Keratinocyte (primary cell): ENCODE data around the gene REPS1. TPM values are rescaled to one million over a fixed set of nuclear protein-coding genes. Genes with fewer than 3 reads are reported as not detected.

ENCODE experiments used
- DNase-seq: peaks from one replicate; pipeline ENCODE4 v3.0.0-alpha.2; 2011; ENCODE audit warnings: low read depth, missing footprints, low spot score
- FAIRE-seq: peaks from 2 replicates; lab custom pipeline; 2011; peaks lifted over from hg19 to GRCh38; lab: Jason Lieb, UNC
- H2AFZ ChIP-seq: 2 replicates; pipeline ENCODE4 v1.6.0; 2012; ENCODE audit warnings: low read length, control low read depth, inconsistent platforms; ENCODE audit not compliant: control insufficient read depth
- H3K27ac ChIP-seq: 2 replicates; pipeline ENCODE4 v1.5.1; 2011; ENCODE audit warnings: low read length; ENCODE audit not compliant: control insufficient read depth, insufficient read depth
- H3K27me3 ChIP-seq: 3 replicates; pipeline ENCODE4 v1.6.0; 2011; ENCODE audit warnings: low read length; ENCODE audit not compliant: control insufficient read depth, insufficient read depth; ENCODE audit errors: extremely low read depth
- H3K36me3 ChIP-seq, 2 experiments: 2 replicates in 1 of 2; 3 replicates in 1 of 2; pipeline ENCODE4 v1.5.1; 2011; ENCODE audit warnings: low read length in 2 of 2, mild to moderate bottlenecking in 1 of 2; ENCODE audit not compliant: control insufficient read depth in 2 of 2, insufficient read depth in 2 of 2; ENCODE audit errors: extremely low read depth in 1 of 2
- H3K4me1 ChIP-seq: 3 replicates; pipeline ENCODE4 v1.5.1; 2011; ENCODE audit warnings: low read length; ENCODE audit not compliant: control insufficient read depth, insufficient read depth; ENCODE audit errors: extremely low read depth
- H3K4me2 ChIP-seq: 3 replicates; pipeline ENCODE4 v1.6.0; 2011; ENCODE audit warnings: low read depth, low read length; ENCODE audit not compliant: control insufficient read depth, insufficient read depth; ENCODE audit errors: extremely low read depth
- H3K4me3 ChIP-seq, 3 experiments: fragments of 200-600 bp in 1 of 3; sonication (generic) in 1 of 3; 2 replicates in 2 of 3; 3 replicates in 1 of 3; pipeline ENCODE4 v1.5.1; 2011 to 2016; ENCODE audit warnings: low read length in 3 of 3, mild to moderate bottlenecking in 3 of 3, control low read depth in 2 of 3, inconsistent platforms in 1 of 3, low read depth in 1 of 3, mixed read lengths in 1 of 3, mixed run types in 1 of 3, moderate library complexity in 1 of 3; ENCODE audit not compliant: control insufficient read depth in 2 of 3, insufficient read depth in 2 of 3; ENCODE audit errors: extremely low read depth in 1 of 3
- H3K79me2 ChIP-seq: 2 replicates; pipeline ENCODE4 v1.6.0; 2012; ENCODE audit warnings: low read length; ENCODE audit not compliant: control insufficient read depth, insufficient read depth
- H3K9ac ChIP-seq: 3 replicates; pipeline ENCODE4 v1.6.0; 2011; ENCODE audit warnings: low read length; ENCODE audit not compliant: control insufficient read depth, insufficient read depth; ENCODE audit errors: extremely low read depth
- H3K9me1 ChIP-seq: 3 replicates; pipeline ENCODE4 v1.6.0; 2011; ENCODE audit warnings: low read length; ENCODE audit not compliant: control insufficient read depth, insufficient read depth; ENCODE audit errors: extremely low read depth
- H3K9me3 ChIP-seq: 2 replicates; pipeline ENCODE4 v1.5.1; 2012; ENCODE audit warnings: low read depth, low read length; ENCODE audit not compliant: control insufficient read depth
- H4K20me1 ChIP-seq: 3 replicates; pipeline ENCODE4 v1.6.0; 2011; ENCODE audit warnings: low read length; ENCODE audit not compliant: control insufficient read depth, insufficient read depth; ENCODE audit errors: extremely low read depth
- EZH2 ChIP-seq: IDR thresholded peaks from one replicate; pipeline ENCODE4 v1.6.1; 2012; ENCODE audit warnings: inconsistent platforms, mild to moderate bottlenecking, low read length, moderate library complexity
- dilution Hi-C: fragments of 300-500 bp; cut with MboI; formaldehyde crosslinking; loops from one replicate; pipeline ENCODE4 v1.7.0; 2020; ENCODE audit warnings: low sequenced_read_pairs; ENCODE audit not compliant: extremely low pct_ligation_motif_present
- polyA plus RNA-seq, 5 experiments: library from polyadenylated mRNA; depleted of rRNA in 3 of 5; stranded (reverse) in 3 of 5; stranded (forward) in 1 of 5; unstranded in 1 of 5; fragments of >200 nt; gene quantifications; 1 replicate in 1 of 5; 2 replicates in 3 of 5; 3 replicates in 1 of 5; pipeline versions ENCODE4 v1.2.1 to v1.2.3, GENCODE V29; 2011 to 2012; ENCODE audit warnings: missing spikeins in 2 of 5, low read depth in 1 of 5, low replicate concordance in 1 of 5
- TF ChIP-seq, protein P1 (sequence below), 3 experiments: IDR thresholded peaks in 1 of 3; conservative IDR thresholded peaks in 1 of 3; optimal IDR thresholded peaks in 1 of 3; 2 replicates in 2 of 3; 3 replicates in 1 of 3; pipeline versions ENCODE3 to v1.5.1; 2011; ENCODE audit warnings: low read length in 3 of 3, mild to moderate bottlenecking in 3 of 3, moderate library complexity in 2 of 3, control low read depth in 1 of 3, inconsistent platforms in 1 of 3; ENCODE audit not compliant: insufficient read depth in 2 of 3; ENCODE audit errors: extremely low read depth in 1 of 3

REPS1 gene
- polyA plus RNA-seq, 1 donor (not counting 4 experiments of a cell fraction or from before 2014, with no cell fraction given) = 61.3 TPM

DNA sequence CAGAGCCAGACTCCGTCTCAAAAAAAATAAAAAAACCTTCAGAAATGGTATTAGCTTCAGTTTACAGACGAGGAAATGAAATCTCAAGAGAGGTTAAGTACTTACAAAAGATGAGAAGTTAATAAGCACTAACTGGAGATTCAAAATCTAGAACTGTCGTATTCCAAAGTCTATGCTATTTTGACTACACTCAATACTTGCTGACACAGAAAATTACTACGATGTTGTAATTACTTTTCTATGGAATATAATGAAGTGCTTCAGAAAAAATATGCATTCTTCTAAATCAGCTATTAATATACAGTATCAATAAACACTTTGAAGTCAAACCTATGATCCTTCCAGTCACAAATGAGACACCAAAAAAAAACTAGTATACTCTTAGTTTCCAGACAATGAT is 12.2 kb downstream of the REPS1 start:
- no peak overlapping the region for H3K4me2 ChIP-seq
- no peak overlapping the region for H3K9ac ChIP-seq
- DNase-seq (no peak), FAIRE-seq (no peak)
- H3K4me3 ChIP-seq = no peak overlapping the region
- peaks cover 5% of the 10 kb centered on the region for H3K9me1 ChIP-seq
- no peaks in the 10 kb centered on the region for H3K36me3 ChIP-seq
- TF ChIP-seq EZH2 = no peak
- TF ChIP-seq, protein P1, sequence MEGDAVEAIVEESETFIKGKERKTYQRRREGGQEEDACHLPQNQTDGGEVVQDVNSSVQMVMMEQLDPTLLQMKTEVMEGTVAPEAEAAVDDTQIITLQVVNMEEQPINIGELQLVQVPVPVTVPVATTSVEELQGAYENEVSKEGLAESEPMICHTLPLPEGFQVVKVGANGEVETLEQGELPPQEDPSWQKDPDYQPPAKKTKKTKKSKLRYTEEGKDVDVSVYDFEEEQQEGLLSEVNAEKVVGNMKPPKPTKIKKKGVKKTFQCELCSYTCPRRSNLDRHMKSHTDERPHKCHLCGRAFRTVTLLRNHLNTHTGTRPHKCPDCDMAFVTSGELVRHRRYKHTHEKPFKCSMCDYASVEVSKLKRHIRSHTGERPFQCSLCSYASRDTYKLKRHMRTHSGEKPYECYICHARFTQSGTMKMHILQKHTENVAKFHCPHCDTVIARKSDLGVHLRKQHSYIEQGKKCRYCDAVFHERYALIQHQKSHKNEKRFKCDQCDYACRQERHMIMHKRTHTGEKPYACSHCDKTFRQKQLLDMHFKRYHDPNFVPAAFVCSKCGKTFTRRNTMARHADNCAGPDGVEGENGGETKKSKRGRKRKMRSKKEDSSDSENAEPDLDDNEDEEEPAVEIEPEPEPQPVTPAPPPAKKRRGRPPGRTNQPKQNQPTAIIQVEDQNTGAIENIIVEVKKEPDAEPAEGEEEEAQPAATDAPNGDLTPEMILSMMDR (optimal IDR thresholded peaks at IDR 0.05 in 1 of 3, IDR thresholded peaks at IDR 0.05 in 1 of 3, conservative IDR thresholded peaks at IDR 0.05 in 1 of 3; ENCODE audit: extremely low read depth in 1 of 3, insufficient read depth in 2 of 3, low read length in 3 of 3) = no peak
- H3K27me3 ChIP-seq = no peaks in the 10 kb centered on the region
- peaks cover 43% of the 10 kb centered on the region for H3K4me1 ChIP-seq
- H3K27ac ChIP-seq = no peak overlapping the region
- dilution Hi-C loops = no loop called here
- no peaks in the 10 kb centered on the region for H4K20me1 ChIP-seq
- H3K79me2 ChIP-seq = peaks cover 84% of the 10 kb centered on the region
- H3K9me3 ChIP-seq = no peaks in the 10 kb centered on the region
- H2AFZ ChIP-seq = no peak overlapping the region

DNA sequence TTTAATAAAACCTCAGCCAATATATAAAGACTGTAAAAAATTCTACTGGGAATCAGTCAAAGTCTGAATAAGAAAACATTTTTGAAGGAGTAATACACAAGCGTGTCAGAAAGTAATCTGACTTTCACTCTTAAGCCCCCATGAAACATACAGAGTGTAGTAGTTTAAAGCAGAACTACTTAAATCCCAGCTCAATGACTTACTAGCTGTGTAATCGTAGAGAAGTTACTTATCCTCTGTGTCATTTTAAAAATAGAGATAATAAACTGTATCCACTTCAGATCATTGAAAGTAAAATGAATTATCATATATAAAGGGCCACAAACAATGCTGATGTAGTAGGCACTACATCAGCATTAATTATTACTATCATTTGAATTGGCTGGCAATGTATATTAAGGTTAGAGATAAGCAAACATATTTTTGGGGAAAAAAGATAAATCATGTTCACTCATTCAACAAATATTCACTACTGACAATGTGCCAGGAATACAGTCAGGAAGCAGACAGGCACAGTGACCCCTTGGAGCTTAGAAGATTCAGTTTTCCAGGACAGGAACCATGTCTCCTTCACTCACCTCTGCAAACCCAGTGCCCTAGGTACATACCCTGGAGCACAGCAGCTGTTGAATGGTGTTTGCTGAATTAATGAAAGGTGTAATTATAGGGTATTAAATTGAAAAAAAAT is 14.4 kb downstream of the REPS1 start:
- no peak for DNase-seq
- Histone ChIP-seq H4K20me1 (no peaks in the 10 kb centered on the region), H3K36me3 (no peaks in the 10 kb centered on the region), H3K9me1 (peaks cover 2% of the 10 kb centered on the region), H3K27ac (peak overlapping the region; percentile 91), H3K9ac (no peak overlapping the region), H3K9me3 (no peaks in the 10 kb centered on the region), H3K27me3 (no peaks in the 10 kb centered on the region), H3K4me3 (no peak overlapping the region), H3K4me2 (peak overlapping the region; percentile 42), H3K4me1 (peaks cover 54% of the 10 kb centered on the region), H2AFZ (no peak overlapping the region), H3K79me2 (peaks cover 82% of the 10 kb centered on the region)
- dilution Hi-C loops = no loop called here
- FAIRE-seq = no peak
- TF ChIP-seq, protein P1 (optimal IDR thresholded peaks at IDR 0.05 in 1 of 3, IDR thresholded peaks at IDR 0.05 in 1 of 3, conservative IDR thresholded peaks at IDR 0.05 in 1 of 3; ENCODE audit: extremely low read depth in 1 of 3, insufficient read depth in 2 of 3, low read length in 3 of 3) = no peak
- TF ChIP-seq EZH2 = no peak
